ENCODE results near the gene IARS1. TPM values are rescaled to one million over a fixed set of nuclear protein-coding genes. Genes with fewer than 3 reads are reported as not detected.
A peak's percentile ranks its signal among the peaks of the same experiment; 100 is the strongest.

Gene IARS1
- total and polyA plus RNA-seq, 2 of the 13 experiments (the other 11 are each of a cell fraction or from before 2014, with no cell fraction given) = 55.9 to 185 TPM

- TF ChIP-seq PHB2 (IDR thresholded peaks at IDR 0.05; ENCODE audit: partially characterized antibody) (no peak), GPBP1L1 (CRISPR knock-in tag; IDR thresholded peaks at IDR 0.05) (no peak), ZNF18 (CRISPR knock-in tag; IDR thresholded peaks at IDR 0.05; ENCODE audit: insufficient replicate concordance) (peak; percentile 76), ZNF597 (CRISPR knock-in tag; IDR thresholded peaks at IDR 0.05) (no peak), PBX2 (CRISPR knock-in tag; IDR thresholded peaks at IDR 0.05) (no peak), AKAP8 (CRISPR knock-in tag; IDR thresholded peaks at IDR 0.05) (0 out of 2 replicates have a peak, but pooled peaks have one; percentile 61), TFE3 (CRISPR knock-in tag; IDR thresholded peaks at IDR 0.05) (peak; percentile 74; the same call in 1 of the 2 replicates), YEATS4 (CRISPR knock-in tag; IDR thresholded peaks at IDR 0.05; ENCODE audit: borderline replicate concordance) (peak; percentile 100), CREM (IDR thresholded peaks at IDR 0.05) (peak; percentile 90), CREM (CRISPR knock-in tag; IDR thresholded peaks at IDR 0.05) (no peak), ATF2 (CRISPR knock-in tag; IDR thresholded peaks at IDR 0.05) (peak; percentile 95), ZNF724P (CRISPR knock-in tag; IDR thresholded peaks at IDR 0.05; ENCODE audit: borderline replicate concordance) (peak; percentile 94), ZNF776 (CRISPR knock-in tag; IDR thresholded peaks at IDR 0.05) (peak; percentile 91), ZNF564 (CRISPR knock-in tag; IDR thresholded peaks at IDR 0.05) (peak; percentile 80; the same call in 1 of the 2 replicates), PAF1 (CRISPR knock-in tag; IDR thresholded peaks at IDR 0.05) (no peak), ZNF619 (CRISPR knock-in tag; IDR thresholded peaks at IDR 0.05) (peak; percentile 67; the same call in 1 of the 2 replicates), BCL3 (CRISPR knock-in tag; IDR thresholded peaks at IDR 0.05) (peak; percentile 65; the same call in 1 of the 2 replicates), KDM2A (CRISPR knock-in tag; IDR thresholded peaks at IDR 0.05; ENCODE audit: borderline replicate concordance, low read depth) (peak; percentile 96)
Measured at GRCh38 chr9:92293452-92294296, at the start of gene IARS1 (continued).
